GM18508 (cell line): ENCODE data around the gene IGFBPL1.
A peak's percentile ranks its signal among the peaks of the same experiment; 100 is the strongest.

Experiments used
- ATAC-seq: cut with Tn5 transposase; IDR thresholded peaks from one replicate; pipeline ENCODE4 v1.9.1; 2021; ENCODE audit warnings: moderate number of reproducible peaks; ENCODE audit not compliant: insufficient read depth, unreplicated experiment

Gene IGFBPL1

DNA sequence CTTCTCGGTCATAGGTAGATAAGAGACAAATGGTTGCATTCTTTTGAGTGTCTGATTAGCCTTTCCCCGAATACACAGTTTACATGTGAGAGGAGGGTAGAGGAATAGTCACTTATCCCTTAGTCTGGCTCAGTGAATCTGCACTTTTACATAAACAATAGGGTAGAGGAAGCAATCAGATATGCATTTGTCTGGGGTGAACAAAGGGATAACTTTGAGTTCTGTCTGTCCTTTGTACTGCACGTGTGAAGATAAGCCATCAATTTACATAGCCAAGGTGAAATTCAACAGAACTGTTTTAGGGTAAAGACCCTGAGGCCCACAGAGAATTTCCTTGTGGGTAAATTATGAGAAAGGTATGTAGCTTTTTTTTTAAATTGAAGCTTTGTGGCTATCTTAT is 10.1 kb upstream of the IGFBPL1 start:
- ATAC-seq: no peak

DNA sequence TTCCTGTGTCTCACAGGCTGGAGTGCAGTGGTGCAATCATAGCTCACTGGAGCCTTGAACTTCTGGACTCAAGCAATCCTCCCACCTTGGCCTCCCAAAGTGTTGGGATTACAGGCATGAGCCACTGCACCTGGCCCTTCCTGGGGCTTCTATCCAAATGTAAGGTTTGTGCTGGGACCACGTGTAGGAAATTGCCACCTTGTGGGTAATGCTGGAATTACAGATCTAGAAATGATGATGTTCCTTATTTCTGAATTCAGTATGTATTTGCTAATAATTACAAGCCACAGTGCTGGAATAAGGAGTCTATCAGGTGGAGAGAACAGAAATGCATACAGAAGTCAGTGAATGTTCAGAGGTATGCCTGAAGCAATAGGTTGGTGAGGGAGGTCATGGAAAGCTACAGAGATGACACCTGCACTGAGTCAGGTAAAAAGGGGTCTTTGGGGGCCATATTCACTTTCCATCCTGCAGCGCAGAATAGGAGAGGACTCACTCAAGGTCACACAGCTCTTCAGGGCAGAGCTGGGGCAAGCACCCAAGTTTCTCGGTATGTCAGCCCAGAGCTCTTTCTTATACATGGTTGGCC is 8.8 kb upstream of the IGFBPL1 start:
- ATAC-seq: no peak

DNA sequence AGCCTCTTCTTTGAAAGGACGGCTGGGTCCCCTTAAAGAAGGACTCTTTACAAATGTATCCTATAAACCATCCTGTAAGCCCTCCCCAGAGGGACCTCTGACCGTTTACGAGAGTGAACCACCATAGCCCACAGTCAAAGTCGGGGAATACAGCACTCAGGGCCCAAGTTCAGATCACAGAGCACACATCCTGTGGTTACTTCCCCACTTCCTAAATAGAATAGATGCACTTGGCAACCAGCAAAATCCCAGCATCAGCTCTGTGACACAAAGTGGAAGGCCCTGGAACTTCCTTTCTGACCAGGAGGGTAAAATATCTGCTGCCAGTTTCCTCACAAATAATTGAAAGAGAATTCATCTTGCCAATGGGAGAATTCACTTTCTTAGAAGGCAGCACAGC is 6.9 kb upstream of the IGFBPL1 start:
- ATAC-seq: no peak

DNA sequence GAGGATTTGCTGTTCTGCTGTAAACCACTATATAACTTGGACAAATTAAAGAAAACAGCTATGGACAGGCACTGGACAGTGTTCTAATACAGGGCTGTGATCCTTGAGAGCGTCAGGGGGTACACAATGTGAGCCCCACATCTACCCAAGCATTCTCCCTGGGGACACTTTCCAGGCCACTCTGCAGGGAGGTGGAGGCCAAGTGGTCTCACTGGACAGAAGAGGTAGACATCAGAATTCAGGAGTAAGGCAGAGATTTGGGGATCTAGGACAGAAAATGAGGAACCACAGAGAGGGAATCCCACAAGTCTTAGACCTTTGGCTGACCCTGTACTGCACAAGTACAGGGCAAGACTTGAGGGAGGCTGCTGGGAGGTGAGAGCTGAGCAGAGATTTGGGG is 3.8 kb upstream of the IGFBPL1 start:
- no peak for ATAC-seq

DNA sequence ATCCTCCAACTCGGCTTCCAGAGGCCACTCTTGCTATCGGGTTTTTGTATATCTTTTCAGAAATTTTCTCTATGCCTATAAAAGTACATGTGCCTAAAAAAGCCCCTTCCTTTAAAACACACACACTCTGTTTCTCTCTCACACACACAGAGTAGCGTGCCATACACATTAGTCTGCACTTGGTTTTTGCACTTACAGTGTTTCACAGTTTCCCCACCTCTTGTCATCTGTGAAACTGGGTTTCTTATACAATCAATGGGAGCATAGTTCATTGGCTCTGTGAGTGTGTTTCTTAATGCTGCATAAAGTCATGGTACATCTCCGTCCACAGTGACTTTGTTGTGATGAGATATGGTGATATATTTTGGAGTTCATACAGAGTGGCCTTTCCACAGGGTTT is 664 bp upstream of the IGFBPL1 start:
- no peak for ATAC-seq

DNA sequence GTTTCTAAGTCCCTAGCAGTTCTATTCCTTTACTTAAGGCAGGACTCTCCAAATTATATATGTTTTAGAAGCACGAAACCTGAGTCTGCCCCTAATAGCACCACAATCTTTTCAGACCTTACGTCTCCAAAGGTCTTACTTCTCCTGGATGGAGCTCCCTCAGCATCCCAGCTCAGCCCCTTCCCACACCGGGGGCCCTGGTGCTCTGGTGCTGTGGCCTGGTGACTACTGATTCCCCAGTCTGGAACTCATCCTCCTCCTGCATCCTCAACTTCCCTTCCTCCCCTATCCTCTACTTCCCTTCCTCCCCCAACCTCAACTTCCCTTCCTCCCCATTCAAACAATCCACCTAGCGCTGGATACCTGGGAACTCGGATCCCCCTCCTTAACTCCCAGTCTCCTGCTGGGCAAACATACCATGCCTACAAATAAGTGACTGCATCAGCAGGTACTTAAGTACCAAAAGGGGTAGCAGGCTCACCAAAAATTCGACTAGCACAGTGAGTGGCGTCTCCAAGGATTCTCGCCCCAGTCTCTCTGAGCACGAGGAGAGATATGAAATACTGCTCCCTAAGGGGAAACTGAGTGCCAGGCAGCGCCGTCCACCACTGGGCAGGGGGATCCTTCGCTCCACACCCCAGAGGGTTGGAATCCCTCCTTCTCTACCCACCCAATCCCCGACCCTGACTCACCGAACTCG is 831 bp downstream of the IGFBPL1 start:
- no peak for ATAC-seq

DNA sequence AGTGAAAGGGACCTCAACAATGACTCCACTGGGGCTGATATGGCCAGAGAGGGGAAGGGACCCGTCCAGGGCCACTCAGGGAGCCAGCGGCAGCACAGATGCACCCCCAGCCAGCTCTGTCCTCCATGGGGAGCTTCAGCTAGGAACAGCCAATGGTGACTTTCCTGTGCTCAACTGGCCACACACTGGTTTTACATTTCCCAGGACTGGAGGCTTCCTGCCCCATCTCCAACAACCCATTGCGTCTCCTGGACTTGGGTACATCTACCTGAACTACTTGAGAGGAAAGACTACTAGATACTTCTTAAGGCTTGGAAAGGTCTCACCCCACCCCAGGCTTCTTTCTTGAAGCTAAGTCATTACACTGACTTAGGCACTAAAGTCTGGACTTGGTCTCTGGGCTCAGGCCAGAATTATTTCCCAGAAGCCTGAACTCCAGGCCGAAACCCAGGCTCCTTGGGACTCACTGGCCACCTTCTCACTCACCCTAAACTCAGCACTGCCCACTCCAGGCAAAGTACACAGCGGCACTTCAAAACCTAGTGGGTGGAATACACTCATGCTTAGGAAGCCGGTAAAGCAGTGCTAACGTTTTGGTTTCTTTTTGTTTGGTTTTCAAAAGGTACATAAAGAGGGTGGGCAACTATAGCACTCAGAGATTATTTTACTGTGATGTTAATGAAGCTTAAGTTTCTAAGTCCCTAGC is 1.5 kb downstream of the IGFBPL1 start:
- no peak for ATAC-seq

DNA sequence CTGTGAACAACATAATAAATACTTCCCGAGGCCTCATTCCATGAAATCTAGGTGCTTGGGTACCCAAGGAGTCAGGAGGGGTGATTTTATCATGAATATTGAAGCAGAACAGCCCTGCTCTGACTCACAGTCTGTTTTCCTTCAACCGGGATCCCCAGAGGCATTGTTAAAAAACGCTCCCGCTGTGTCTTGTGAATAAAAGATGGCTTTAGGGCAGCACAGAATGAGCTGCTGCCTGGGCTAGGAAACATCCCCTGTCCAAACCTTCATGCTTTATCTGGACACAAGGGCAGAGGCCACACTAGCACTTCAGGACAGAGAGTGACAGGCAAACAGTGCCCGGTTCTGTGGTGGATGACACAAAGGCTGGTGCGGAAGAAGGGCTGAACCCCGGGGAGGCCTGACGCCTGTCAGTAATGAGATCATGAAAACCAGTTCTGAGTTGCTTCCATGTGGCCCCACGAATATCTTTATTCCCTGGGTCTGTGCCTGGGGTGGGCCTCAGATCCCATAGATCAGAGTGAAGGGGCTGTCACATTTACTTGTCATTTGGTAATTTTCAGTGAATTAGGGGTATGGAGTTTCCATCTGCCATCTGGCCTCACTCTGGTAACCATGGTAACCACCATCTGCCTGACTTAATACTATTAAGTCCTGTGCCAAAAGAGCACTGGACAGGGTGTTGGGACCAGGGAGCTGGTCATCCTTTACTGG is 2.6 kb downstream of the IGFBPL1 start:
- no peak for ATAC-seq

DNA sequence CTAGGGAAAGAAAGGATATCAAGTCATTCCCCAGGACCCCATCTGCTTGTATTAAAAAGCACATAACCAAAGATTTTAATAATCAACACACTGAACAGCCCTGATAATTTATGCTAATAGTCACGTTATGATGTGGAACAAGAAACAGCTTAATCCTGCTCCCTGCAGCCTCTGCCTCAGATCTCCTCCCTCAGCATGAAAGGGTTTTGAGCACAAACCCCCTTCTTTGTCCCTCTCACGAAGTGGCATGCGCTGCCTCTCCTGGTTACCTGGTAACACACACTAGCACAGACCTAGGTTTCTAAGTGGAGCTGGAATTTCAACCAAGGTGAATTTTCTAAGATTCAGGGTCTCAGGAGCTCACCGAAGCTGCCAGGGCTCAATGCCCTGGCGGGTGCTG is 5.1 kb downstream of the IGFBPL1 start:
- ATAC-seq: no peak

DNA sequence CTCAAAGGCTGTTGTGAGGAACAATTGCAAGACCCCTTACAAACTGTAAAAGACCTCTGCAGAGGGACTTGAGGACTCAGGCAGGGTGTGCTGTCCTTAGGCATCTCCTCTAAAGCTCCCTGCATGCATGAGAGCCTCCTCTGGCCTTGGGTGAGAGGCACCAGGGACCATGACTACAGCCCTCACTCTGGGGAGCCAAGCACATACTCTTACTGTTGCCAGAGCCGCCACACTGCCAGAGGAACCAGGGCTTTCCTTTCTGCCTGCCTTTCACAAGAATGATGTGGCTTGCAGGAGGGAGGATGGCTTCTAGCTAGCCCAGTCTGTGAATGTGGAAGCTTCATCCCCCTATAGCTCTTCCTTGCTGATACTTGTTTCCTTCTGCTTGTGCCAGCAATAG is 5.9 kb downstream of the IGFBPL1 start:
- no peak for ATAC-seq

DNA sequence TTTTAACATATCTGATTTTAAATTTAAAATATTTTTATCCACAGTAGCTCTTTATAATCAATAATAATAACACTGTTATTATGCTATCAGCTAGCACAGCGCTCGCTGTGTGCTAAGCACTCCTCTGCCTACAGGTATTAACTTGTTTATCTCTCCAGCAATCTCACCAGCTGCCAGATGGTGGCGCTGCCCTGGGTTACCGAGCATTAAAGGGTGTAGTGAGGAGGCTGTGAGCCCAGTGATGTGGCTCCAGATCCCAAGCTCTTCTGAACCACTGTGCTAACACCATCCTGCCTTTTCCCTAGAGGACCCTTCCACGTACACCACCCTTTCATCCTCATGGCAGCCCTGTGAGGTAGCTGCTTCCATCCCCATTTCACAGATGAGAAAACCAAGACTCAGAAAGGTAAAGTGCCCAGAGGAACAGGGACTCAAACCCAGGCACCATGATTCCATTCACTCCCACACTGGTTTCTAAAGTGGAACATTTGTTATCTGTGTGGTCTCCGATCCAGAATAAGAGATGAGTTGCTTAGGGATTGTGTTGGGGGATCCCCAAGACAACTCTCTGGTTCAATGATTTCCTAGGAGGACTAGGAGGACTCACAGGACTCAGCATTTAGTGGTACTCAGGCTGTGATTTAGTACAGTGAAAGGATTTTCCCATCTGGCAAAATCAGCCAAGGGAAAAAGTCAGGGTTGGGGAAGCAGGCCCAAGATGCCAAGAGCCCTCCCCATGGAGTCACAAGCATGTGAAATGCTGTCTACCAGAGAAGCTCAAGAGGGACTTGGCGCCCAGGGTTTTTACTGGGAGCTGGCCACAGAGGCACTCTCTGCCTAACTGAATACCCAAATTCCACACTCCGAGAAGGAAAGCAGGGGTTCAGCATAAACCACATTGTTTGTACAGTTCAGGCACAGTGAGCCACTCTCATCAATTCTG is 7.0 kb downstream of the IGFBPL1 start:
- no peak for ATAC-seq

DNA sequence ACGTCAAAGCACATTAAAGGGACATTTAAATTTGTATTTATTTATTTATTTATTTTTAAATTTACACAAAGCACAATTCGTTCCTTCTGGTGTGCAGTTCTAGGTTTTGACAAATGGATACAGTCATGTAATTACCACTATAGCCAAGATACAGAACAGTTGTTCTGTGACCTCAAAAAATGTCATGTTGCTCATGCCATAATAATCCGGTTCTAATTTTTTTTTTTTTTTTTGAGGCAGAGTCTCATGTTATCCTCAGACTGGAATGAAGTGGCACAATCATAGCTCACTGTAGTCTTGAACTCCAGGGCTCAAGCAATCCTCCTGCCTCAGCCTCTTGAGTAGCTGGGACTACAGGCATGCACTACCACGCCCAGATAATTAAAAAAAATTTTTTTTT is 7.8 kb downstream of the IGFBPL1 start:
- no peak for ATAC-seq

DNA sequence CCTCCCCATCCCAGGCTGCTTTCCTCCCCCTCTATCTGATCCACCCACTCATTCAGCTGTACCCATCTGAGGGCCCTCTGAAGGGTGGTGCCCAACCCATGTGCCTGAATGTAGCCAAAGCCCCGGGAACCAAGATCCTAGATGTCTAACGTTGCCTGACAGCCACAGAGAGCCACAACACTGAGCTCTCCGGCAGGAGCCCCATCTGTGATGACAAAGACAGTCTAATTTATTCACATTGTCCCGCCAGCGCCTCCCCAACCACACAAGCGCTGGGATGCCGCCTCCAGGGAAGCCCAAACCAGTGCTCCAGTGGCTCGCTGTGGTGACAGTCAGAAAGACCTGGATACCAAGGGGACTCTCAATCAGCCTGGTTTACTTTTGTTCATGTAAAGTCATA is 8.4 kb downstream of the IGFBPL1 start:
- ATAC-seq: no peak

DNA sequence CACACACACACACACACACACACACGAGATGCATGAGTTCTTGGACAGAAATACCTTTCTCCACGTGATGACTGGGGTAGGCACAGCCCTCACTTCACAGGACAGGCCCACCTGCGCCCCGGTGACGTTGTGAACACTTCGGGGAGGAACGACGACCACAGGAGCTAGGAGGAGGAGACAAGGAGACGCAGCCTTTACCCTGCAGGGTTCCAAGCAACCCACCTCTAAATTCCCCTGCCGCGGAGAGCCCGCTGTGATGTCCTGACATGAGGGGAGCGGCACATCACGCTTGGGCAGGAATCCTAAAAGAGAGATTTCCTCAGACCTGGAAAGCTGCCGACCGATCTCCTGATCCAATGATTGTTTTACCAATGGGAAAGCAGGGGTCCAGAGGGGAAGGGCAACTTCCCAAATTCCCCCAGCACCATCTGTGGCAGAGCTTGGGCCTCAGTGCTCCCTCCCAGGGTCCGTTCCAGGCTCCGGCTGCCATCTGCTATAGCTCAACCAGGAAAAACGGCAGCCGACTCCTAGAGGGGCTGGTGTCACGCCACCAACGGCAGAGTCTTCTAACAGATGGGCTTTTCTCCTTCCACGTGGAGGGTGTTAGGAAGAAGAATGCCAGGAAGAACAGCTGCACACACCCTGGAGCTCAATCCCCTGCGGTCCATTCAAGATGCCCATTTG is 10.1 kb downstream of the IGFBPL1 start:
- no peak for ATAC-seq

DNA sequence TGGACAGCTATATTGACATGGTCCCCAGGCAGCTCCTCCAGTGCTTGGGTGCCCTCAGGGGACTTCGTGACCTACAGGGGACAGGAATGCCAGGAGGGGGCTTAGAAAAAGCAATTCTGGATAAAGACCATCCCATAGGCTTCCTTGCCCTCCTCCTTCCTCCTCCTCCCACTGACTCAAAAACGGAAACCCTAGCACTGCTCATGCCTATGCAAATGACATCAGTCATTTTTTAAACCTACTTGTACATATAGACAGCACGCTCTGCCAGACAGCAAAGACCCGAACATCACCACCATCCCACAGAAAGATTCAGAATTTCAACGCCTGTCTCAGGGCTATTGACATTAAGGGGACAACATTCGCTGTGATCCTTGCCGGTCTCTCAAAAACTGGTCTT is 11.0 kb downstream of the IGFBPL1 start:
- ATAC-seq: peak; percentile 44

DNA sequence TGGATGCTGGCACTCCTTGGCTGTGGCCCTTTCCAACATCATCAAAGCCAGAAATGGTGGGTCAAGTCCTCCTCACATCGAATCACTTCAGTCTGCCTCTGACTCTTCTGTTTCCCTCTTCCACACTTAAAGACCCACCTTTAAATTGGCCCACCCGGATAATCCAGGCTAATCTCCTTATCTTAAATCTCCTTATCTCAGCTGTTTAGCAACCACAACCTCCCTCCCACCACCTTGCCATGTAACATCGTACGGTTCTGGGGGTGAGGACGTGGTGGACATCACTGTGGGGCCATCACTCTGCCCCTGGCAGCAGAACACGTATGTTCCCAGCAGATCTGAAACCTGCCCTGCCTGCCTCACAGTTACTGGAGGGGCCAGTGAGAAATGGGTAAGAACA is 11.5 kb downstream of the IGFBPL1 start:
- no peak for ATAC-seq

DNA sequence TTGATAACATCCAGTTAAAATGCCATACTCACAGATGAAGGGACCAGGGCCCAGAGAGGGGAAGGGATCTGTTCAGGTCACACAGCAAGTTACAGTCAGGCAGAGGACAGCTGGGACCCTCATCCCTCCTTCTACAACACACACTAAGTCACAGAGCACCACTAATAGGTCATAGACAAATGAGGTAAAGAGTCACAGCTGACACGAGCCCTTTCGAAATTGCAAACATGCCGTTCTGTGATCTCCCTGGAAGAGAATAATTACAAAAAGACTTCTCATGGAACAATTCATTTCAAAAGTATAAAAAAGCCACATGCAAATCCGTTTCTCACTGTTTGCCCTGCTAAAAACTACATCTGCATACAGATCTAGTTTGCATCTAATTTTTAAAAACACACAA is 15.5 kb downstream of the IGFBPL1 start:
- no peak for ATAC-seq

DNA sequence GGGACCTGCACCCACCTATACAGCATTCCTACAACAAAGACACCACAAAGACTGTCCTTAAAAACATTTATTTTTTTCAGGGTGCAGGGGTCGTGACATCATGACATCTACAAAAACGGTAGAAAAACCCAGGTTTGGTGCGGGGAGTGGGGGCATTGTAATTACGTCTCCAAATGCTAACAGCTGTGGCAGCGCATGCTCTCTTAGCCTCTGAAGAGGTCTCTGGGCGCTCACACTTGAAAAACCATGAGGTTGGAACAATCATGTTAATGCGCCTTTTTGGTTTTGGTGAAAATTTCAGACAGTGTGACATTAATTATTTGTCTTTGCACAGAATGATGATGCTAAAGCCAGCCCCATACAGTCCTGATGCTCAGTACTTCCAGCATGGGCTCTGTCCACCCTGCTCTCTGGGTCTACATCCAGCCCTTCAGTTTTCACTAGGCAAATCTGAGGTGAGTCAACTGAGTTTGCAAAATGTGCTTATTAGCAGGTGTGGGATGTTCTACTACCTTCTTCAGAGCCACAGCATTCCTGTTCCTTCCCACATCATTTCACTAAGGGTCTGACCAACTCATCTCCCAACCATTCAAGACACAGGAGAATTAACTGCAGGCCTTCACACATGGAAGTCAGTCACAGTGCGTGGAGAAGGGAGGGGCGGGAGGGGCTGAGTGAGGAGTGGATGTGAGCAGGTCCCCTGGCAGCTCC is 17.6 kb downstream of the IGFBPL1 start:
- ATAC-seq: no peak

DNA sequence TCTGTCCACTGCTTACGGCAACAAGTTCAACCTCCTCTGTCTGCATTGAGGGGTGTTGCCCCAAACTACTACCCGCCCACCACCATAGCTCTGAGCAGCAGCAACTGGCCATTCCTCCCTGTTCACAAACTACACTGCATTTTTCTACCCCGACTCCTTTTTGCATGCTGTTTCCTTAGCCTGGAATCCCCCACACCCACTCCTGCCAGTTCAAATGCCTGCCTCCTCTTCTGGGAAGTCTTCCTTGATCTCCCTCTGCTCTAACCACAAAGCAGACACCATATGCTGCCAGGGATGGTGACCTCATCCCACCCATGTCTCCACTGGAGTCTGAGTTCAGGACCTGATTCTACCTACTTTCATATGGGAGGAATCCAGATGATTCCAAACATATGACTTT is 18.5 kb downstream of the IGFBPL1 start:
- no peak for ATAC-seq
